Left lung (tissue), 10 donors: ENCODE measurements around the gene BHLHA15. TPM values are rescaled to one million over a fixed set of nuclear protein-coding genes. Genes with fewer than 3 reads are reported as not detected.

Source experiments
- ATAC-seq: fragments of 200-7000 bp; cut with Tn5 transposase; one replicate; pipeline ENCODE4 v1.9.1; 2020; ENCODE audit warnings: moderate library complexity
- DNase-seq, 4 donors: peaks; one replicate each; pipeline ENCODE4 v3.0.0-alpha.2; 2013 to 2020
- H3K27ac ChIP-seq, 2 donors: fragments of 200-600 bp; sonication (generic) in 1 of 2; one replicate each; pipeline versions ENCODE4 v1.5.0 to v1.8.0; 2020 to 2021
- H3K27me3 ChIP-seq, 2 donors: fragments of 200-600 bp; sonication (generic) in 1 of 2; one replicate each; pipeline versions ENCODE4 v1.5.0 to v1.8.0; 2020 to 2021
- H3K36me3 ChIP-seq, 2 donors: fragments of 200-600 bp; sonication (generic) in 1 of 2; one replicate each; pipeline versions ENCODE4 v1.5.0 to v1.8.0; 2020 to 2021
- H3K4me1 ChIP-seq, 2 donors: fragments of 200-600 bp; one replicate each; pipeline ENCODE4 v1.8.0; 2021
- H3K4me3 ChIP-seq, 2 donors: fragments of 200-600 bp; sonication (generic) in 1 of 2; one replicate each; pipeline versions ENCODE4 v1.5.0 to v1.8.0; 2020 to 2021; ENCODE audit warnings: mild to moderate bottlenecking in 1 of 2
- H3K9me3 ChIP-seq, 2 donors: fragments of 200-600 bp; sonication (generic) in 1 of 2; one replicate each; pipeline versions ENCODE4 v1.5.0 to v1.8.0; 2020 to 2021
- intact Hi-C, 2 donors: fragments of 100-400 bp; cut with DNase I; formaldehyde crosslinking; loops; one replicate each; pipeline versions ENCODE4 v1.11.2 to v1.14.2; 2022
- polyA plus RNA-seq, 6 donors: library from polyadenylated mRNA; unstranded; fragments of 120-200 nt; gene quantifications; one replicate each; pipeline ENCODE4 v1.2.1, GENCODE V29; 2013; ENCODE audit not compliant: insufficient read length in 6 of 6
- total RNA-seq, 2 donors: library from RNA; stranded (reverse); fragmentation: NEBNext Ultra II Directional; extraction: Animal tissue kit (Norgen Biotek cat#: 25700); gene quantifications; one replicate each; pipeline ENCODE4 v1.2.1, GENCODE V29; 2021
- TF ChIP-seq, protein P1 (sequence below), 2 donors: fragments of 200-600 bp; sonication (generic) in 1 of 2; IDR thresholded peaks; one replicate each; pipeline versions ENCODE4 v1.5.0 to v1.8.0; 2021; ENCODE audit warnings: antibody characterized with exemption in 2 of 2
- donor health status: DM: no; HTN: yes; CAD: no.
- donor health status: DM: no; HTN: no; CAD: no.

Gene BHLHA15
- total and polyA plus RNA-seq, 8 donors = 0.44 to 2.4 (median 0.86) TPM; not detected in 1

DNA sequence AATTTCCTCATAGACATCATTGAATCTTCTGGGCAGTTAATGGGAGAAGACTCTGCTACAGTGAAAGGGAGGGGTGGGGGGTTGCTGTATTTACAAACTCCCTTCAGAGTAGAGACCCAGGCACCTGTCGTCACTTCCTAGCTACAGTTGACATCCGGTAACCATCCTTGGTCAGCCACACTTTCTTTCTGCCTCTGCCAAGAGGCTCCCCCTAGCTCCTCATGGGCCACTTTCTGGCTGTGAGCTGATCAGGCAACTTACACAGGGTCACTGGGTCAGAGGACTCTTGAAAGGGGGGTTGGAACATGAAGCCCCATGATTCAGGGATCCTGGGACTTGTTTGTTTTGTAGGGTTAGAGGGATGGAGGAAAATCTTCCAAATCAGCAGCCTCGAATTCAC, 39.5 kb downstream of the BHLHA15 start:
- Histone ChIP-seq H3K36me3 (peaks cover 0 to 11% of the 10 kb centered on the region in 2 donors), H3K27me3 (no peaks in the 10 kb centered on the region), H3K9me3 (no peaks in the 10 kb centered on the region), H3K4me3 (peak overlapping the region; percentile 93 to 97), H3K27ac (peak overlapping the region; percentile 75 to 83), H3K4me1 (peaks cover 13 to 90% of the 10 kb centered on the region in 2 donors)
- TF ChIP-seq, protein P1, sequence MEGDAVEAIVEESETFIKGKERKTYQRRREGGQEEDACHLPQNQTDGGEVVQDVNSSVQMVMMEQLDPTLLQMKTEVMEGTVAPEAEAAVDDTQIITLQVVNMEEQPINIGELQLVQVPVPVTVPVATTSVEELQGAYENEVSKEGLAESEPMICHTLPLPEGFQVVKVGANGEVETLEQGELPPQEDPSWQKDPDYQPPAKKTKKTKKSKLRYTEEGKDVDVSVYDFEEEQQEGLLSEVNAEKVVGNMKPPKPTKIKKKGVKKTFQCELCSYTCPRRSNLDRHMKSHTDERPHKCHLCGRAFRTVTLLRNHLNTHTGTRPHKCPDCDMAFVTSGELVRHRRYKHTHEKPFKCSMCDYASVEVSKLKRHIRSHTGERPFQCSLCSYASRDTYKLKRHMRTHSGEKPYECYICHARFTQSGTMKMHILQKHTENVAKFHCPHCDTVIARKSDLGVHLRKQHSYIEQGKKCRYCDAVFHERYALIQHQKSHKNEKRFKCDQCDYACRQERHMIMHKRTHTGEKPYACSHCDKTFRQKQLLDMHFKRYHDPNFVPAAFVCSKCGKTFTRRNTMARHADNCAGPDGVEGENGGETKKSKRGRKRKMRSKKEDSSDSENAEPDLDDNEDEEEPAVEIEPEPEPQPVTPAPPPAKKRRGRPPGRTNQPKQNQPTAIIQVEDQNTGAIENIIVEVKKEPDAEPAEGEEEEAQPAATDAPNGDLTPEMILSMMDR (IDR thresholded peaks at IDR 0.05) = no peak
- no peak for ATAC-seq
- DNase-seq = peak in 1 of 4 donors; percentile 14
- intact Hi-C loops = no loop called here

DNA sequence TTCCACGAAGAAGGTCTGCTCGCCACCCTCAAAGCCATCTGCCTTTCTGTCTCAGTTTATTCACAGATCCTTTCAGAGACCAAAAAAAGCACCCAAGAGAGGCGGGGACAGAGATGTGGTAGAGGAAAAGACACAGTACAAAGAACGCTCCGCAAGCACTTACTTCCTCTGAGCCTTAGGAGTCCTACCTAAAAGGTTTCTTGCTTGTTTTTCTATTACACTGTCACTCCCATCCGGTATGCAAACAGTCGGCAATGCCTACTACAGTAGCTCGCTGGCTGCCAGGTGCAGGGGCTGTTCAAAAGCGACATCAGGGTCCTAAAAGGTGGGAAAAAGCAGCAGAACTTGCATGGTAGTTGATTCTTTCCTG, 40.0 kb downstream of the BHLHA15 start:
- peaks cover 0 to 9% of the 10 kb centered on the region in 2 donors for H3K36me3 ChIP-seq
- DNase-seq = no peak
- no peaks in the 10 kb centered on the region for H3K27me3 ChIP-seq
- peaks cover 13 to 90% of the 10 kb centered on the region in 2 donors for H3K4me1 ChIP-seq
- H3K4me3 ChIP-seq = peak overlapping the region; percentile 93 to 97
- H3K9me3 ChIP-seq = no peaks in the 10 kb centered on the region
- peak; percentile 34 for ATAC-seq
- peak overlapping the region; percentile 75 to 83 for H3K27ac ChIP-seq
- TF ChIP-seq, protein P1 (IDR thresholded peaks at IDR 0.05) = no peak
- intact Hi-C loops = no loop called here

DNA sequence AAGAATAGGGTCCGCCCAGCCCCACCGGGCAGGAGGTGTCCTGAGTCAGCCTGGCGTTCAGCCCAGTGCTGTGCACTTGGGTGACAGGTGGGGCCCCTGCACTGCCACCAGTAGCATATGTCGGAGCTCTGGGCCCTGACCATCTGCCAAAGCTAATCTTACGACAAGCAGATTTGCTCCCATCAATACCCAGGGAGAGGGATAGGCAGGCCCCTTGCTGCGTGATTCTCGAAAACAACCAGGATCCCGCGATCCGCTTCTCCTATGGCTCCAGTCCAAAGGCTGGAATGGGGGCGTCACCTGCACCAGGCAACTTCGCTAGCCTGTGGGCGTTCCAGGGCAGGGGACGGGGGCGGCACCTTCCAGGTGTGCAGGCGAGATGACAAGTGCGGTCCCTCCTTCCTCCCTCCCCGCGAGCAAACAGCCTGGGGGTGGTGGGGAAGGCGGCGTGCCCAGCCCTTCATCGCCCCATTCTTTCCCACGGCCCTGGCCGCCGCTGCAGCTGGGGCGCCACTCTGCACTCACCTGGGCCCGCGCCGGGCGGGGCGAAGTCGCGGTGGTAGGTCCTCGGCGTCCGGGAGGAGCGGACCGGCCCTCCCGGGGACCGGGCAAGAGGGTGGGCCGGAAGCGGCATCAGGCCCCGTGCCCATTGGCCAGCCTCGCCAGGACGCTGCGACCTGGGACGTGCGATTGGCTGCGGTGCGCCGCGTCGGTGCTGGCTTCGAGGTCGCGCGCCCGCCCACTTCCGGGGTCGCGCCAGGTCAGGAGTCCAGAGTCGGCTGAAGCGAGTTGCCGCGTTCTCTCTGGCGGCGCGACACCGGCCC, 40.6 kb downstream of the BHLHA15 start, which contains the start of gene TECPR1:
Gene TECPR1, minus strand, starts transcription at position 632 of the 824 bp plus-strand sequence. CDS start 6,086 bp downstream, outside the sequence.
- intact Hi-C loops = no loop called here
- peaks cover 13 to 85% of the 10 kb centered on the region in 2 donors for H3K4me1 ChIP-seq
- peak; percentile 86 to 97 (median 96) for DNase-seq
- peak within 1 kb of the TSS; percentile 75 to 83 for H3K27ac ChIP-seq
- peaks cover 0 to 15% of the 10 kb centered on the region in 2 donors for H3K36me3 ChIP-seq
- TF ChIP-seq, protein P1 (IDR thresholded peaks at IDR 0.05) = no peak
- H3K27me3 ChIP-seq = no peaks in the 10 kb centered on the region
- H3K4me3 ChIP-seq = peak within 1 kb of the TSS; percentile 93 to 97
- ATAC-seq = peak; percentile 98
- no peaks in the 10 kb centered on the region for H3K9me3 ChIP-seq

DNA sequence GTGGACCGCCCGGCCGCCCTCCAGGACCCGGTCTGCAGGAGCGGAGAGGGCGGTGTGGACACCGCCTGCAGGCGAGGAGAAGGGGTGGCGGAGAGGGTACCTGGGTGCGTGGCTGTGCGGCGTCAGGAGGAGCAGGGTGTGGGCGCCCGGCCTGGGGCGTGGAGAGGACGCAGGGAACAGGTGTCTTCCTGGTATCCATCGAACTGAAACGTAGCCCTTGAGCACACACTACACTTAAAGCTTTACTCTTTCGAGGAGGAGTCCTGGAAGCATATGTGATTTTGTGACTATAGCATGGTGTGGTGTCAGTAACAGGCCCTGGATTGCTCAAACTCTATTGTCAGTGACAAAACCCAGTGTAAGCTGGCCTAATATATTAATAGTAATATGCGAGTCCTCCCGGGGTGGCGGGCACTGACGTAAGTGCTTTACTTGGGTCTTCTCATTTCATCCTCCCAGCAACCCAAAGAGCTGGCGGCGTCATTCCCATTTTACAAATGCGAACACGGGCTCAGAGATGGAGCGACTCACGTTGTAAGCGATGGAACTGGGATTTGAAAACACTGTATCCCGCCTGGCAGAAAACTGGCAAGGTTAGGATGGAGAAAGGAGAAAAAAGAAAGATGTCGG, 41.3 kb downstream of the BHLHA15 start:
- intact Hi-C loops = no loop called here
- peak overlapping the region; percentile 93 to 97 for H3K4me3 ChIP-seq
- ATAC-seq (peak; percentile 30), DNase-seq (peak in 1 of 4 donors; percentile 15)
- TF ChIP-seq, protein P1 (IDR thresholded peaks at IDR 0.05) = no peak
- no peaks in the 10 kb centered on the region for H3K27me3 ChIP-seq
- no peaks in the 10 kb centered on the region for H3K9me3 ChIP-seq
- peaks cover 0 to 21% of the 10 kb centered on the region in 2 donors for H3K36me3 ChIP-seq
- peak overlapping the region; percentile 75 to 83 for H3K27ac ChIP-seq
- peaks cover 13 to 78% of the 10 kb centered on the region in 2 donors for H3K4me1 ChIP-seq

DNA sequence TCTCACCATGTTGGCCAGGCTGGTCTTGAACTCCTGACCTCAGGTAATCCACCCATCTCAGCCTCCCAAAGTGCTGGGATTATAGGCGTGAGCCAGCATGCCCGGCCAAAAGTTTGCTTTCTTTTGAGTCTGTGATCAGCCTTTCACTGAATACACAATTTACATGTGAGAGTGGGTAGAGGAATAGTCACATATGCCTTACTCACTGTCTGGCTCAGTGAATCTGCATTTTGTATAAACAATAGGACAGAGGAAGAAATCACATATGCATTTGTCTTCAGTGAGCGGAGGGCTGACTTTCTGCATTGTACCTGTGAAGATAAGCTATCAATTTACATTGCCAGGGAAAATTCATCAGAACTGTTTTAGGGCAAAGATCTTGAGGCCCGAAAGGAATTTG, 43.3 kb downstream of the BHLHA15 start:
- Histone ChIP-seq H3K4me3 (no peak overlapping the region), H3K4me1 (peaks cover 13 to 58% of the 10 kb centered on the region in 2 donors), H3K36me3 (peaks cover 0 to 27% of the 10 kb centered on the region in 2 donors), H3K27ac (peak overlapping the region in 1 of 2 donors; percentile 2), H3K27me3 (no peaks in the 10 kb centered on the region), H3K9me3 (no peaks in the 10 kb centered on the region)
- DNase-seq (no peak), ATAC-seq (no peak)
- TF ChIP-seq, protein P1 (IDR thresholded peaks at IDR 0.05) = no peak
- intact Hi-C loops = no loop called here
